Fibroblast of skin of abdomen (primary cell): ENCODE results near the gene CCDC83.
A peak's percentile ranks its signal among the peaks of the same experiment; 100 is the strongest.
"Not testable (repeated sequence)": the region's sequence is repeated elsewhere in the genome, so short reads cannot be mapped to it uniquely, and the experiment has no call there.

Experiments used
- DNase-seq: peaks from one replicate; pipeline ENCODE4 v3.0.0-alpha.2; 2013

Gene CCDC83

GRCh38 chr11:85945296-85945695 is 90.1 kb downstream of the CCDC83 start:
- no peak for DNase-seq

DNA sequence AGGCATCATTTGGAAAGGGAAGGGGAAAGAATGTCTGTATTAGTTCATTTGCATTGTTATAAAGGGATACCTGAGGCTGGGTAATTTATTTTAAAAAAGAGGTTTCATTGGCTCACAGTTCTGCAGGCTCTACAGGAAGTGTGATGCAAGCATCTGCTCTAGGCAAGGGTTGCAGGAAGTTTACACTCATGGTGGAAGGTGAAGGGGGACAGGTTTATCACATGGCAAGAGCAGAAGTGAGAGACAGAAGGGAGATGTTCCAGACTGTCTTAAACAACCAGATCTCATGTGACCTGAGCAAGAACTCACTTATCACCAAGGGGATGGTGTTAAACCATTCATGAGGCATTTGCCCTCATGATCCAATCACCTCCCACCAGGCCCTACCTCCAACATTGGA is 90.6 kb downstream of the CCDC83 start:
- no peak for DNase-seq

GRCh38 chr11:85946221-85946620 is 91.0 kb downstream of the CCDC83 start:
- DNase-seq, result no peak

GRCh38 chr11:85947431-85948272 is 92.5 kb downstream of the CCDC83 start:
- peak; percentile 89 for DNase-seq

- no peak for DNase-seq
These were observed 93.7 kb downstream of the CCDC83 start for GRCh38 chr11:85948884-85949283.

DNA sequence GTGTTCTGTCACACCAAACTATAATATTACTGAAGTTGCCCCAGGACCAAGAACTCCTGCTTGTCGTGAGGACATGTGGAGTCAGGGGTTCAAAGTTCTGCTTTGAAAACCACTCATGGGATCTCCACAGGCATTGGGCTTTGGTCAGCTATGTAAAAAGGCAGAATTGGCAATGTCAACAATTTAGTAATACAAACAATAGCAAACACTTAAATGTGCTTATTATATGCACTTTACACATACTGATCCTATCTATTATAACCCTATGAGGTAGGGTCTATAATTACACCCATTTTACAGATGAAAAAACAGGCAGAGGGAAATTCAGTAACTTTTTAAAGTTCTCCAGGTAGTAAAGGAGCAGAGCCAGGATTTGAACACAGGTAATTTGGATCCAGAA is 94.6 kb downstream of the CCDC83 start:
- DNase-seq, result no peak

GRCh38 chr11:85950317-85951048 is 95.3 kb downstream of the CCDC83 start:
- no peak for DNase-seq

DNA sequence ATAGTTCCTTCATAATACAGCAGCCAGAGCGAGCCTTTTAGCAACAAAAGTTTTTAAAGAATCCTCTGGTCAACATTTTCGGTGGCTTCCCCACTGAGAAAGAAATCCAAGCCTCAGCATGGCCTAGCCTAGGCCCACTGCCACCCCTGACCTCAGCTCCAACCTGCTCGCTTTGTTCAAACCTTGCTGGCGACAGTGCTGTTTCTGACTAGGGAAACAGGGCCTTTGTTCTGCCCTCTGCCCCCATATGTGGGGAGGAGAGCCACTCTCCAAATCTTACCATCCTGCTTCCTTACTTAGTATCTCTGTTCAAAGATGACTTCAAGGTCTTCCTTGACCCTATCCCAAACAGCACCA is 95.8 kb downstream of the CCDC83 start:
- DNase-seq, result no peak

DNA sequence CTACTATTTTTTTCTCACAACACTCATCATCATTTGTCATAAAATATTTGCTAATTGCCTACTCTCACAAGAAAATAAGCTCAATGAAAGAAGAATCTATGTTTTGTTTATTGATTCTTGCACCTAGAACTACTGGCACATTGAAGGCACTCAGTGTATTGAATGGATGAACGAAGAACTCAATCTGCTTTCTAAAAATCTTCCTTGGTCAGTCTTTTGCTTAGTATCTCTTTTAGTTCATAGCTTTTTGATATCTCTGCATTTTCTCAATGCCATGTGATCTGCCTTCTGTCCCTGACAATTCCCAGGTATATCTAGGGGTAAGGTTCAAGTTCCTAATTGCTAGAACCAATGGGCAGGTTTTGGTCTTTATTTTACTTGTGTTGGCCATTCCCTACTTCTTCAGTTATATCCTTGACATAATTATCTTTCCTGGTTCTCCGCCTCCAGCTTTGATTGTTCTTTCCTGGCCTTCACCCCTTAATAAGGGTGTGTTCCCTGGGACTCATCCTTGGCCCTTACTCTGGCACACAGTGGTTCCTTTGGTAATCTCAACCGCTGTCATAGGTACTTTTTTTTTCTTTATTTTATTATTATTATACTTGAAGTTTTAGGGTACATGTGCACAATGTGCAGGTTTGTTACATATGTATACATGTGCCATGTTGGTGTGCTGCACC is 96.4 kb downstream of the CCDC83 start:
- DNase-seq, result no peak

- DNase-seq, result not testable (repeated sequence)
These were observed 96.9 kb downstream of the CCDC83 start for GRCh38 chr11:85952108-85952485.

DNA sequence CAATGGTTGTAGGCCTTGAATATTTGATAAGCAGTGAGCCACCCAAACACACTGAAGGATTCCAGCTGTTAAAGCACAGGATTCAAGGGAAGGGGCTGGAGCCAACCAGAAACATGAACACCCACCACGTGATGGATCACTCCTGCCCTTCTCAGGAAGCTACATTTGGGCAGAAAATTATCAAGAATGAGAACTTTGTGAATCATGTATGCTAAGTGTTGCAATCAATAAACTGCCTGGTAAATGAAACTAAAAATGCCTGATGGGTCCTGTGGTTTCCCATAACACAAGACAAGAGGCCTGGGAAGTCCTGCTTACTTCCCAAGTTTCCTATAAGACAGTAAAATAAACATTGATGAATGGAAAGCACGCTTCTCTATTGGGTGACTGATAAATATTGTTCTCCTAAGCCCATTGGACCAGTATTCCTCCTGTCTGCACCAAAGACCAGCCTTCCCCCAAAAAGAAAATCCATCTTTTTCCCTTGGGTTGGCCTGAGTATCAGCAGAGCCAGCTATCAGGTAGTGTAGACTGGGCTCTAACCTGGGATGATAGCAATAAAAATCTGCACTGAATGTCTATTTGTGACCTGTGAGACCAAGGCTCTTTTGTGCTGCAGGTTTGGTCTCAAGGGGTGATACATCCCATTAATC is 98.4 kb downstream of the CCDC83 start:
- DNase-seq, result peak; percentile 31

DNA sequence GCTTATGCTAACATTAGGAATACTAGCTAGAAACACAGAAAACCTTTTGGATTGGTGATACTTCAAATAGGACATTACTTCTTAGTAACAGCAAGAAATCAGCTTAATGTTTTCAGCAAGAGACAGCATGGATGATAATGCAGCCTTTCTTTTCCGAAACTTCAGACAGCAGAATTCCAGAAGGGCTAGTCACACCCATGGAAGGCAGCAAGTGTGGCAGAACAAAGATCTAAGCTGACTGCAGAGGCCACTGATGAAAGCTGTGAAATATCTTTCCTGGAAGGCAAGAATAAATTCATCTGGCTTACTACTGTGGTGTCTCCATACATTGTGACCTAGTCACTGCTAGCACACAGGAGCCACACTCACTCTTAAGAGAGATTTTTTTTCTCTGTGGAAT is 100.3 kb downstream of the CCDC83 start:
- DNase-seq, result peak; percentile 91

DNA sequence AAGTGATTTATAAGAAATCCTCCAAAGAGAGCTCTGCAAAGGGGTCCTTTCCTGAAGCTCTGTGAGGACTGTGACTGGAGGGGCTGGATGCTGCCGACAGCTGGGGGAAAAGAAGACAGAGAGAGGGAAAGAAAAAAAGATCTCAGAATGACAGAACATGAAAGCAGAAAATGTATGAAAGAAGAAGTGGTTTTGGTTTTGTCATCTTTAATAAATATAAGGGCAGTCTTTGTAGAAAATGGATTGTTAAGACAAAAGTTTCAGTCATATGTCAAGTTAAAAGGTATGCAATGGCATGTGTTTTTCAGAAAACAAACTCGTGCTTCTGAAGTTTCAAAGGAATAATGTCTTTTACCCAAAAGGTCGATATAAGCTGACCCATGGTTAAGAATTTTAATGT is 105.5 kb downstream of the CCDC83 start:
- no peak for DNase-seq

DNA sequence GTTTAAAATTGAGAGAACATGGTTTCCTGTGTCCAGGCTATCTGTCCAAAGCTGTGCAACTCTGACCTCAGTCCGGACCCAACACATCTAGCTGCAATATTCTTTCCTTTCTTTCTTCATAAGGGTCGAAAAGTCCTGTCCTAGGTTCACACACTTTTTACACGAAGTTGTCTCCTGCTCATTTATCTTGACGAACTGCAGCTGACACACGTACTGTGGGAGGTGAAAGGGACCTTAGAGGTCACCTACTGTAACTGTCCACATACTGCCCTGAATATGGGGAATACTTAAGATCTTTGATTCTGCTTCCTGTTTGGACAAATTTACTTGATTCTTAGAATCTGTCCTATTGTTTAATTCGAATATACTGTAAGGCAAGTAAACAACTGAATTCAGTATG is 105.9 kb downstream of the CCDC83 start:
- DNase-seq, result no peak

DNA sequence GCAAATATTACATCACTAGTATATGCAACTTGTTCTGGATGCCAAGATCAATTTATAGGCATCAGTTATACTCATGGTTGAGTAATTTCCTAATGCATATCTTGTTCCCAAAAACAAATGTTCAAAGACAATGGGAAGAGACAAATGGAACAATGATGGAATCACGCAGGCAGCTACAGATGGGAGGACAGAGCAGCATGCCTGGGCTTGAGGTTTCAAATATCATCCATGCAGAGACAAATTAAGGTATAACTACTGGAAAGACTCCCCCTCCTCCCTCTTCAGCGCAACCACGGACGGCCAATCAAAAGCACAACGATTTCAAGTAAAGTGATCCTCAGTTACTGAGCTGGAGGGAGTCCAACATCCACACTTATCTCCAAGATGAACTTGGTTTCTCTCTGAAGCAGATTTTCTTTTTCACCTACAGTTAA is 106.8 kb downstream of the CCDC83 start:
- peak; percentile 71 for DNase-seq

DNA sequence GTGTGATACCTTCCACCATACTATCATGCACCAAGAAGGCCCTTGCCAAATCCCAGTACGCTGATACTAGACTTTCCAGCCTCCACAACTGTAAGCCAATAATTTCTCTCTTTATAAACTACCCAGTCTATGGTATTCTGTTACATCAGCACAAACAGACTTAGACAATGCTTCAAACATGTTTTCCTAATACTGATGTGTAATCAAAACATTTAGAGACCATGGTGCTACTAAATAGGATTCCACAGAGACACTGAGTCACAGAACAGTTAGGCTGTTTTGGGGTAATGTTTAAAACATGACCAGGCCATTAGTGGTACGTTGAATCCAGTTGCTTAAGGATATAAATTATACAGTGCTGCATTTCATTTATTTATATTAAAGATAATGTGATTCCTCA is 110.0 kb downstream of the CCDC83 start:
- DNase-seq, result peak; percentile 25

- DNase-seq, result no peak
These were observed 112.3 kb downstream of the CCDC83 start for GRCh38 chr11:85967457-85967856.
